B cell (primary cell): Measurements from ENCODE around the gene MYT1. TPM values are rescaled to one million over a fixed set of nuclear protein-coding genes. Genes with fewer than 3 reads are reported as not detected.

Experiments used
- ATAC-seq: fragments of 200-7000 bp; cut with Tn5 transposase; one replicate; pipeline ENCODE4 v1.10.0; 2021; ENCODE audit warnings: low read depth, mild to moderate bottlenecking, moderate number of reproducible peaks, moderate library complexity
- CTCF ChIA-PET: fragments of 350-600 bp; sonication (Branson Sonifier 250); formaldehyde crosslinking; loops from one replicate; lab custom pipeline; 2021; ENCODE audit warnings: antibody characterized with exemption, inconsistent platforms; lab: Charles Lee
- POLR2A ChIA-PET: fragments of 350-600 bp; sonication (Branson Sonifier 250); formaldehyde crosslinking; loops from one replicate; lab custom pipeline; 2021; ENCODE audit warnings: antibody characterized with exemption; lab: Charles Lee
- DNase-seq: peaks from one replicate; pipeline ENCODE4 v3.0.0; 2013
- H2AFZ ChIP-seq: 2 replicates; pipeline ENCODE4 v1.6.1; 2012; ENCODE audit warnings: mild to moderate bottlenecking, low read depth, low read length; ENCODE audit not compliant: insufficient read depth, poor library complexity, severe bottlenecking
- H3K27ac ChIP-seq, 2 donors: 1 replicate in 1 of 2; 2 replicates in 1 of 2; pipeline ENCODE4 v1.5.1; 2012 to 2013; ENCODE audit warnings: low read length in 2 of 2, mild to moderate bottlenecking in 2 of 2, moderate library complexity in 1 of 2
- H3K27me3 ChIP-seq, 4 experiments: fragments of 200-600 bp in 1 of 4; sonication (generic) in 1 of 4; replicated peaks in 1 of 4; 1 replicate in 2 of 4; 2 replicates in 2 of 4; pipeline versions ENCODE4 v1.6.1 to v1.7.0; 2013 to 2016; ENCODE audit warnings: low read length in 3 of 4, mild to moderate bottlenecking in 2 of 4, mixed read lengths in 1 of 4, moderate library complexity in 1 of 4; ENCODE audit not compliant: insufficient read depth in 4 of 4, control insufficient read depth in 3 of 4; ENCODE audit errors: control extremely low read depth in 1 of 4
- H3K36me3 ChIP-seq, 2 experiments: replicated peaks in 1 of 2; 1 replicate in 1 of 2; 2 replicates in 1 of 2; pipeline versions ENCODE4 v1.6.1 to v1.7.1; 2013; ENCODE audit warnings: low read length in 1 of 2; ENCODE audit not compliant: insufficient read depth in 2 of 2, control insufficient read depth in 1 of 2; ENCODE audit errors: control extremely low read depth in 1 of 2, extremely low read depth in 1 of 2
- H3K4me1 ChIP-seq, 2 donors: fragments of 200-600 bp in 1 of 2; sonication (generic) in 1 of 2; 1 replicate in 1 of 2; 2 replicates in 1 of 2; pipeline versions ENCODE4 v1.5.1 to v1.6.1; 2013 to 2017; ENCODE audit warnings: low read length in 2 of 2; ENCODE audit not compliant: control insufficient read depth in 2 of 2, insufficient read depth in 2 of 2
- H3K4me2 ChIP-seq: replicated peaks from 2 replicates; pipeline ENCODE3; 2012; ENCODE audit warnings: mild to moderate bottlenecking, low read depth, low read length; ENCODE audit not compliant: poor library complexity, severe bottlenecking
- H3K4me3 ChIP-seq, 5 experiments: fragments of 200-600 bp in 1 of 5; sonication (generic) in 1 of 5; 1 replicate in 3 of 5; 2 replicates in 2 of 5; pipeline versions ENCODE4 v1.5.1 to v1.7.0; 2011 to 2016; ENCODE audit warnings: low read length in 4 of 5, mild to moderate bottlenecking in 4 of 5, low read depth in 2 of 5, control low read depth in 1 of 5, moderate library complexity in 1 of 5; ENCODE audit not compliant: insufficient read depth in 1 of 5; ENCODE audit errors: control extremely low read depth in 1 of 5, extremely low read depth in 1 of 5
- H3K79me2 ChIP-seq: fragments of 200-600 bp; sonication (generic); one replicate; pipeline ENCODE4 v1.6.0; 2016; ENCODE audit warnings: low read length; ENCODE audit not compliant: control insufficient read depth, insufficient read depth
- H3K9ac ChIP-seq: fragments of 200-600 bp; sonication (generic); 2 replicates; pipeline ENCODE4 v1.6.1; 2017; ENCODE audit warnings: mild to moderate bottlenecking, low read length, moderate library complexity
- H3K9me3 ChIP-seq, 3 donors: one replicate each; pipeline versions ENCODE4 v1.6.1 to v1.7.1; 2013; ENCODE audit warnings: low read length in 2 of 3; ENCODE audit not compliant: control insufficient read depth in 2 of 3, insufficient read depth in 1 of 3; ENCODE audit errors: control extremely low read depth in 1 of 3
- H4K20me1 ChIP-seq: 2 replicates; pipeline ENCODE4 v1.6.0; 2012; ENCODE audit warnings: mild to moderate bottlenecking, low read length; ENCODE audit not compliant: insufficient read depth, control insufficient read depth, poor library complexity, severe bottlenecking
- H3K27ac Mint-ChIP-seq: one replicate; pipeline ENCODE4 v1.8.0; 2021; ENCODE audit warnings: mixed read lengths
- H3K27me3 Mint-ChIP-seq: one replicate; pipeline ENCODE4 v1.8.0; 2021; ENCODE audit warnings: mixed read lengths
- H3K4me1 Mint-ChIP-seq: one replicate; pipeline ENCODE4 v1.8.0; 2021; ENCODE audit warnings: mixed read lengths
- H3K4me3 Mint-ChIP-seq: one replicate; pipeline ENCODE4 v1.8.0; 2021; ENCODE audit warnings: mixed read lengths
- H3K9me3 Mint-ChIP-seq: one replicate; pipeline ENCODE4 v1.8.0; 2022; ENCODE audit warnings: mixed read lengths; ENCODE audit not compliant: insufficient read depth
- EZH2 ChIP-seq: IDR thresholded peaks from 2 replicates; pipeline ENCODE4 v1.6.1; 2012; ENCODE audit warnings: borderline replicate concordance, low read depth, mild to moderate bottlenecking, moderate library complexity, low read length; ENCODE audit not compliant: insufficient read depth, poor library complexity, severe bottlenecking
- WGBS: methylation state at CpG from one replicate; pipeline ENCODE4 v1.1.5; 2013; ENCODE audit warnings: missing lambda C conversion rate; ENCODE audit not compliant: insufficient coverage; 5-methylcytosine and 5-hydroxymethylcytosine counted together
- intact Hi-C: fragments of 100-400 bp; cut with micrococcal nuclease; formaldehyde crosslinking; loops from one replicate; pipeline ENCODE4 v1.10.0; 2022
- polyA plus RNA-seq: library from polyadenylated mRNA; depleted of rRNA; stranded (reverse); fragments of >200 nt; gene quantifications from 2 replicates; pipeline ENCODE4 v1.2.3, GENCODE V29; 2012
- total RNA-seq, 2 donors: library from RNA; stranded (reverse); fragments of 120-200 nt in 1 of 2; gene quantifications; 1 replicate in 1 of 2; 2 replicates in 1 of 2; pipeline versions ENCODE4 v1.2.3 to v1.2.4, GENCODE V29; 2013 to 2022
- TF ChIP-seq, protein P1 (sequence below): fragments of 200-600 bp; IDR thresholded peaks from one replicate; pipeline ENCODE4 v1.8.0; 2022; ENCODE audit warnings: antibody characterized with exemption, mild to moderate bottlenecking

The MYT1 gene
- total and polyA plus RNA-seq, 2 donors (not counting 1 experiment from before 2014, with no cell fraction given): 0.49 to 42.2 TPM

DNA sequence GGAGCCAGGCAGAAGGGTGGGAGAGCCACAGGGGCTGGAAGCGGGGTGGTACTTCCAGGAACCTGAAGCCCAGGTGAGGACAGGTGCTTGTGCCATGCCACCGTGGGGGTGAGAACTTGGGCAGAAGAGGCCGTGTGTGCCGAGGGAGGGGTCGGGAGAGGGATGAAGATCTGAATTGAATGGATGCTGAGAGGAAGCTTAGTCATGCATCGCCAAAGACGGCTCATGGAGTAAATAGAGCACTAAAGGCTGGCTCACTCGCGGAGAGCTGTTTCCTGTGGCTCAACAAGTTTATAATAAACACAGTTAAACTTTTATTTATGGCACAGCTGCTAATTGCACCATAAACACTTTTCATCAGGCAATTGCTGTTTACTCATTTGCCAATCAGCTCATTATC lies 21.7 kb upstream of the MYT1 start:
- Histone ChIP-seq H3K27me3 (peaks cover 0 to 16% (median 0%) of the 10 kb centered on the region in 4 experiments), H3K4me1 (no peaks in the 10 kb centered on the region), H4K20me1 (no peaks in the 10 kb centered on the region), H3K27ac (no peak overlapping the region), H3K9me3 (peaks cover 0 to 22% (median 9%) of the 10 kb centered on the region in 3 donors), H3K4me3 (no peak overlapping the region), H2AFZ (no peak overlapping the region), H3K9ac (no peak overlapping the region), H3K4me2 (no peak overlapping the region), H3K36me3 (no peaks in the 10 kb centered on the region), H3K79me2 (no peaks in the 10 kb centered on the region)
- ChIA-PET POLR2A (no interaction called here), CTCF (interaction anchor here (0.6 kb wide), 2 partner anchors 154 to 463 kb away, joined by 3 read pairs; no protein-coding TSS in a partner anchor)
- intact Hi-C loops: no loop called here
- H3K27me3 Mint-ChIP-seq: peaks cover 10% of the 10 kb centered on the region
- no peak for ATAC-seq
- no peak overlapping the region for H3K4me3 Mint-ChIP-seq
- no peak for DNase-seq
- H3K27ac Mint-ChIP-seq: no peak overlapping the region
- 39% methylated on average over 9 of the region's 9 CpGs for WGBS
- peaks cover 5% of the 10 kb centered on the region for H3K9me3 Mint-ChIP-seq
- no peaks in the 10 kb centered on the region for H3K4me1 Mint-ChIP-seq
- TF ChIP-seq, protein P1, sequence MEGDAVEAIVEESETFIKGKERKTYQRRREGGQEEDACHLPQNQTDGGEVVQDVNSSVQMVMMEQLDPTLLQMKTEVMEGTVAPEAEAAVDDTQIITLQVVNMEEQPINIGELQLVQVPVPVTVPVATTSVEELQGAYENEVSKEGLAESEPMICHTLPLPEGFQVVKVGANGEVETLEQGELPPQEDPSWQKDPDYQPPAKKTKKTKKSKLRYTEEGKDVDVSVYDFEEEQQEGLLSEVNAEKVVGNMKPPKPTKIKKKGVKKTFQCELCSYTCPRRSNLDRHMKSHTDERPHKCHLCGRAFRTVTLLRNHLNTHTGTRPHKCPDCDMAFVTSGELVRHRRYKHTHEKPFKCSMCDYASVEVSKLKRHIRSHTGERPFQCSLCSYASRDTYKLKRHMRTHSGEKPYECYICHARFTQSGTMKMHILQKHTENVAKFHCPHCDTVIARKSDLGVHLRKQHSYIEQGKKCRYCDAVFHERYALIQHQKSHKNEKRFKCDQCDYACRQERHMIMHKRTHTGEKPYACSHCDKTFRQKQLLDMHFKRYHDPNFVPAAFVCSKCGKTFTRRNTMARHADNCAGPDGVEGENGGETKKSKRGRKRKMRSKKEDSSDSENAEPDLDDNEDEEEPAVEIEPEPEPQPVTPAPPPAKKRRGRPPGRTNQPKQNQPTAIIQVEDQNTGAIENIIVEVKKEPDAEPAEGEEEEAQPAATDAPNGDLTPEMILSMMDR: no peak
- TF ChIP-seq EZH2: no peak

DNA sequence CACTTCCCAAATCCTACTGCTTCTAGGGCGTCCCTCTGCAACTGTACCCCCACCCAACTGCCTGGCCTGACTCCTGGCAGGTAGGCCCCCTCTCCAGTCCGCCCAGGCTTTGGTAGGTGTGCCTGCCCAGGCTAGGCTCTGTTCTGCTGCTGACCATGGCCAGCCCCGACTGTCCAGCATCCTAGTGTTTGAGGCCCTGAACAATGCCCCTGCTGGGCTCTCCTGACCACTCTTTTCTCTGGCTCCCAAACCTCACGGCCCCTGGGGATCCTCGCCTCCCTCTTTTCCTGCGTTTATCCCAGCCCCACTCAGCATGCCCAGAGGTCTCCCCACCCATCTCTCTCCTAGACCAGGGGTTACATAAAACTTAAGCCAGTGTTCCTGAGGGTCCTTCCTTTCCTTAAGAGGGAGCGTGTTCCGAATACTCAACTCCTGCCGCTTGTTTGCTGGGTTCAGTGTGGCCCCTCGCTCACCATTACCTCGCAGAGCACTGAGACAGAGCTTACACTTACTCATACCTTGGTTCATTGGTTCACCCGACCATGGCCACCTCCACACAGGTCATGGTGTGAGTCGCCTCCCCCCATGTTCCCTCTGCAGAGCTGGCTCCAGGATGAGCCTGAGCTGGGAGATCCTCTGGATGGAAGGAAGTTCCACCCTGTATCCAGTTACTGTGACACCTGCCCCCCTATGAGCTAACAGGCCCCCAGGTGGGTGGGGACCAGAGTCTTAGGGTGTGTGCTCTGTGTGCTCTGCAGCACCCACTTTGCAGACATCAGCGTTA lies 21.0 kb upstream of the MYT1 start:
- ChIA-PET CTCF (interaction anchor here (0.6 kb wide), 2 partner anchors 155 to 463 kb away, joined by 3 read pairs; no protein-coding TSS in a partner anchor), POLR2A (no interaction called here)
- Histone ChIP-seq H3K36me3 (no peaks in the 10 kb centered on the region), H3K4me3 (no peak overlapping the region), H4K20me1 (no peaks in the 10 kb centered on the region), H3K27ac (no peak overlapping the region), H3K79me2 (no peaks in the 10 kb centered on the region), H3K9ac (no peak overlapping the region), H2AFZ (no peak overlapping the region), H3K9me3 (peaks cover 0 to 22% (median 9%) of the 10 kb centered on the region in 3 donors), H3K4me1 (no peaks in the 10 kb centered on the region), H3K4me2 (no peak overlapping the region), H3K27me3 (peaks cover 0 to 16% (median 0%) of the 10 kb centered on the region in 4 experiments)
- no peak for ATAC-seq
- peaks cover 5% of the 10 kb centered on the region for H3K9me3 Mint-ChIP-seq
- intact Hi-C loops: no loop called here
- no peak overlapping the region for H3K27ac Mint-ChIP-seq
- DNase-seq: no peak
- no peaks in the 10 kb centered on the region for H3K4me1 Mint-ChIP-seq
- 93% methylated on average over 14 of the region's 14 CpGs for WGBS
- H3K27me3 Mint-ChIP-seq: peaks cover 10% of the 10 kb centered on the region
- no peak overlapping the region for H3K4me3 Mint-ChIP-seq
- TF ChIP-seq, protein P1: no peak
- no peak for TF ChIP-seq EZH2
